GM19351 (cell line): ENCODE data around the gene RASGEF1C.
"Not testable (repeated sequence)": the region's sequence is repeated elsewhere in the genome, so short reads cannot be mapped to it uniquely, and the experiment has no call there.

Experiments used
- ATAC-seq: cut with Tn5 transposase; IDR thresholded peaks from one replicate; pipeline ENCODE4 v1.9.1; 2021; ENCODE audit warnings: mild to moderate bottlenecking, moderate library complexity; ENCODE audit not compliant: unreplicated experiment

RASGEF1C gene

DNA sequence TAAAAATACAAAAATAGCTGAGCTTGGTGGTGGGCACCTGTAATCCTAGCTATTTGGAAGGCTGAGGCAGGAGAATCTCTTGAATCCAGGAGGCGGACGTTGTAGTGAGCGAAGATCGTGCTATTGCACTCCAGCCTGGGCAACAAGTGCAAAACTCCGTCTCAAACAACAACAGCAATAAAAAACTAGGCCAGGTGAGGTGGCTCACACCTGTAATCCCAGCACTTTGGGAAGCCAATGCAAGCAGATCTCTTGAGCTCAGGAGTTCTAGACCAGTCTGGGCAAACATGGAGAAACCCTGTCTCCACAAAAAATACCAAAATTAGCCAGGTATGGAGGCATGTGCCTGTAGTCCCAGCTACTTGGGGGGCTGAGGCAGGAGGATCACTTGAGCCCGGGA, 84.3 kb downstream of the RASGEF1C start:
- not testable (repeated sequence) for ATAC-seq

DNA sequence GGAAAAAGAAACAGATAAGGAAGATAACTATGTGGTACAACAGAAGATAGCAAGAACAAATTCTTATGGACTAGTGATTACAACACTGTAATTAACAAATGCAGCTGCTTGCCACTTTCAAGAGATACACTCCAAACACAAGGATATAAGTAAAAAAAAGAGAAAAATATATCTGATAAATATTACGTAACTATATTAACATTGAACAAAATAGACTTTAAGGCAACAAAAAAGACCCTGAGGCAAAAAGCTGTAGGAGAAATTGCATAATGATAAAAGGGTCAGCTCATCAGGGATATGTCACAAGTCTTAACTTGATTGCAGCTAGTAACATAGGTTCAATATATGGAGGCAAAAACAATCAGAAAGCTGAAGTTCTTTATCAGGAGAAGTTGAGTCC, 86.1 kb downstream of the RASGEF1C start:
- no peak for ATAC-seq

DNA sequence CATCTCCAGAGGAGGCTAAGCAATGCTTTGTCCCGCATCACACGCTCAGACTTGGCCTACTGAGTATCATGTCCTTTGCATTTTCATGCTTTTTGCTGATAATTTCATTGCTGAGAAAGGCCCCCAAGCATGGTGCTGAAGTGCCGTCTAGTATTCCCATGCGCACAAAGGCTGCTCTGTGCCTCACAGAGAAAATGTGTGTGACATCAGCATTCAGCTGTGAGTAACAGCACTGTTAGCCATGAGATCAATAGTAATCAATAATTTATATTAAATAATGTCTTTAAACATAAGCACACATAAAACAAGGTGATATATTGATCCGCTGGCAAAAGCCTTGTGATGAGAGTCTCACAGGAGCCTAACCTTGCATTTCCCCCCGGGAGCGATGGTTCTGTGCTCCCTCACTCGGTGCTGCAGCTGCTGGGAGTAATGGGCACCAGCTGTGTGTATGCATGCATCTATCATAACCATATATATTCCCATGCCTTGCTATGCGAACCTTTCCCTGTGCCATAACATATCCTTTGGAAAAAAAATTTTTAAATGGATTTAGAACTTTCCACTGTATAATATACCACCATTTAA, 87.1 kb downstream of the RASGEF1C start:
- ATAC-seq: no peak

DNA sequence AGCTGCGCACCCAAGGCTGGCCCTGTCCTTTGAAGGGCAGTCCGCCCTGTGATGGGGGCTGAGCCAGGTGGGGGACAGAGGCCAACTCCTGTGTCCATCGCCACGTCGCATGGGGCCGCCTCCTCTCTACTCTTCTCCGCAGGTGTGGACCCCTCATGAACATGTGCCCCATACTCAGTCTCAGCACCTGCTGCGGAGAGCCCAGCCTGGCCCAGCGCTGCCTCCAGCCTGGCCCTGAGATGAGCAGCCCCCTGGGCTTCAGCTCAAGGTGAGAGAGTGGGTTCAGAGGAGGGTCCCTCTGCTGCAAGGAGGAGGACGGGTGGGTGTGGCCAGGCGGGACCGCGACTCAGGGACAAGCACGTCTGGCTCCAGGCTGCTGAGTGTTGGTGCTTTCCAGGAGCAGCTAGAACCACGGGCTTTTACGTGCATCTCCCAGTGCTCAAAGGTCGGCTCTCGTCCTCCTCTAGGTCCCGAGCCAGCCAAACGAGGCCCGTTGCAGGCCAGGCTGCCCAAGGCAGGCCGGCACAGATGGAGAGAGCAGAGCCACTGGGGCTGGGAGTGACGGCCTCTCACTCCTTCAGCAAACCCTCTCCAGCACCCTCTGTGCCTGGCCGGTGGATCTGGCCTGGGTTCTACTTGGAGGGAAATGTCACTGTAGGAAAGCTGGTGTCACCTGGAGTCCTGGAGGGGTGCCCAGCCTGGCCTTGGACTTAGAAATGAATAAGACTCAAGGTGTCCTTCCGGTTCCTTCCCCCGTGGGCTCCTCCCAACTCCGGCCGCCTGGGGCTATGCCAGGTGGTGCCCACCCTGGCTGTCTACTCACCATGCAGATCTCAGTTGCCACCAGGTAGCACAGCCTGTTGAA, 88.5 kb downstream of the RASGEF1C start:
- ATAC-seq: no peak

DNA sequence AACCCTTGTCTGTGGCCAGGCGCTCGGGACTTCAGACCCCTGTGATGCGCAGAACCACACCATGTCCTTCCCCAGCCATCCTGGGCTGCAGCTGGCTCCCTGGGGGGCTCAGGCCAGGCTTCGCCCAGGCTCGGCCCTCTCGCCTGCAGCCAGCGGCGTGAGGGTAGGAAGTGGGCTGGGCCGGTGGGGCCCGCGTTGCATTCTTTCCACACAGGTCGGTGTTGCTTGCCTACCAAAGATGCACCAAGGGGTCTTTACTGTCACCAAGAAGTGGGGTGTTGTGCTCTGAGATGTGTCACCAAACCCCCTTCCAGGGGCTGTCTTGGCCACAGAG, 89.1 kb downstream of the RASGEF1C start:
- ATAC-seq: no peak

DNA sequence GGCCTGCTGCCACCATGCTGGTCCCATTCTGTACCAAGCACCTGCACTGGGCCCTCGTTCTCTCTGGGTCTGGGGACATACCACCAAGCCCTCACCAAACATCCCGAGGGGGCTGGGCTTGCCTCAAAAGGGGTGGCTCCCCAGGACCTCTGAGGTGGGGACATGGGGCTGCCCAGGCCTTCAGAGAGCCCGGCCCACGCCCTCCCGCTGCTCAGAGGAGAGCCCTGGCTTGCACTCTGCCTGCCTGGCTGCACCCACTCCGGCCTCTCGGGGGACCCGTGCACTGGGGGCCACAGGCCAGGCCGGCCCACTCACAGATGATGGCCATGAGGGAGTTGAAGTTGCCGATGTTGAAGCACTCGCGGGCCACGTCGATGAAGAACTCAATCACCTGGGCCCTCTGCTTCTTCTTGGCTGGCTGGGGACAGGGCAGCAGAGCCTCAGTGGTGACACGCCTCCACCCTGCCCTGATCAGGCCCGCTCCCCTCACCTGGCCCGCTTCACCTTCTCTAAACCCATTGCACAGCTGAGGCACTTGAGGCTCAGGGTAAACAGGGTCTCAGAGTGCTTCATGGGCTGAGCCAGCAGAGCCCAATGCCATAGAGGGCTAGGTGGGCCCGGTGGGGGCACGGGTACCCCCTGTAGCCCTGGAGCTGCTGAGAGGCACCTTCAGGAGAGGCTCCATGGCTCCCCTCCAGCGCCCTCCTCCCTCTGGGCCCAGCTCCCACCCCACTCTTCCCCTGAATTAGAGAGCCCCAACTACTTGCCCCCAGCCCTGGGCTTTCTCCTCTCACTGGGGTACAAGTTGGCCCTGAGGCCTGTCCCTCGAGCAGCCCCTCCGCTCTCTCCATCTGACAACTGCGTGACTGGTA, 89.7 kb downstream of the RASGEF1C start:
- ATAC-seq: no peak

DNA sequence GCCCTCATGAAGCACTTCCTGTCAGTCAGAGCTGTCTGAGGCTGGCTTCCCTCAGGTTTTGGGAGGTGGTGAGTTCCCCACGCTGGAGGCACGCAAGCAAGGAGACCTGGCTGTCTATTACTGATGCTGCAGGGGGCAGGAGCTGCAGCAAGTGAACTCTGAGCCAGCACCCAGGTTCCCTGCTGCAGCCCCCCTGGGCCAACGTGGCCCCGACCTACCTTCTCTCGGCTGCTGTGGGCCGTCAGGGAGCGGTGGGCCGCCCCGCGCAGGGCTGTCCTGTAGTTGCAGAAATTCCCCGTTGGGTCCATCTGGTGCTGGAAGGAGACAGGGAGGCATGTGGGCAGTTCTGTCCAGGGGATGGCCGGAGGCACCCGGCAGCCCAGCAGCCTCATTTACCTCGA, 90.6 kb downstream of the RASGEF1C start:
- ATAC-seq: no peak

DNA sequence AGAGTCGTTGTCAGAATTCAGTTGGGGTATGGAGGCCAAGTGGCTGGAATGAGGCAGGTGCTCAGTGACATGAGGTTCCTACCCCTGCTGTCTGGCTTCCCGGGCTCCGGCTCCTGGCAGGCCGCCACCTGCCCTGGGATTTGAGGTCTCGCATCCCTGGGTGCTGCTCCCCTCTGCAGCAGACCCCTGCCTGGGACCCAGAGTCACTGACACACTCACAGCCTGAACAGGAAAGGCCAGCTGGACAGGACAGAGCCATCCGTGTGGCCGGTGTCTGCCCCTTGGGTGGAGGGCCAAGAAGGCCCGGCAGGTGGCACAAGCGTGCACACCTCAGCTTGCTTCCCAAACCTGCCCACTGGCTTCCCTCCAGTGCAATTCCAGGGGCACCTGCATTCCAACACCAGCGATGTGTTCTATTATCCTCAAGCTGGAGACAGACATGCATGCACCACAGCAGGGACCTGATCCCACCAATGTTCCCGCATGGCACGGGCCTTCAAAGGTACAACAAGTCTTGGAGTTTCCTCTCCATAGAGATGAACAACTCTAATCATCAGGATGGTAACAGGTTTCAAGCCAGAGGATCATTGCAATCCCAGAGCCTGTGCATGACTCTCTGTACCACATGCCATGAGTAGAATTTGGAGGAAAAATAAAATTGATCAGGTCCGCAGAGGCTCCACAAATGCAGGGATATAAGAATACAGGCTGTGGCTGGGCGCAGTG, 91.8 kb downstream of the RASGEF1C start:
- no peak for ATAC-seq

DNA sequence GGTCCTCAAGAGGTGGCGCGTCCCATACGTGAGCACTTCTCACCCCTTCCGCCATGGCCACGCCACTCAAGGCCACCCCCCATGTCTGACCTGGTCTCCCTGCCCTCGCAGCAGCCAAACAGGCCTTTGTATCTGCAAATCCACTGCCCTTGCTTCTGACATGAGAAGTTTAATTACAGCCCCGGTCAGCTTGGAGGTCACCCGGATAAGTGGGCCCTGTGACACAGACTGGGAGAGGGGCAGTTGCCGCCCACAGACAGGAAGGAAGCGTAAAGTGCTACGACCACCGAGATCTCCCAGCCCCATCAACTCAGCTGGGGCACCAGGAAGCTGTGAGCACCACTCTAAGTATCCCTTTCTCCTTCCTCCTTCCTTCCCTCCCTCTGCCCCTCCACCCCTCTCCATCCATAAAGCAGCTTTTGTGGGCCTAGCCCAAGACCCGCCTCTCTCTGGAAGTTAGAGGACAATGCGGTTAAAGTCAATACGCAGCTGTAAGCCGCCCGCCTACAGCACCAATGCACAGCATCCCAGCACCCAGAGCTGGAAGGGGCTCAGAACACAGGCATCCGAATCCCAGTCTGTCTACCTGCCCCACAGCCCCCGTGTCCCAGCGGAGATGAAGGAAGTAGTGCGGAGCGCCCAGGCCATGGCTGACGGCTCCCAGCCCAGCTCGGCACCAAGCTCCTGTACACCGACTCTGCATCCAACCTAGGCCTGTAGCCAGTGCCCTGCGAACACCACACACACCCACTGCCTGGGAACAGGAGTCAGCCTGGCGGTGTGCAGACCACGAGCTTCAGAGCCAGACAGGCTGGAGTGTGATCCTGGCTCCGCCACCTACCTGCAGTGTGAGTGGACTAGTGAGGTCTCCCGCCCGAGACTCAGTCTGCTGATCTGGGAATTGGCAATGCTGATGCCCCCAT, 92.7 kb downstream of the RASGEF1C start:
- no peak for ATAC-seq

DNA sequence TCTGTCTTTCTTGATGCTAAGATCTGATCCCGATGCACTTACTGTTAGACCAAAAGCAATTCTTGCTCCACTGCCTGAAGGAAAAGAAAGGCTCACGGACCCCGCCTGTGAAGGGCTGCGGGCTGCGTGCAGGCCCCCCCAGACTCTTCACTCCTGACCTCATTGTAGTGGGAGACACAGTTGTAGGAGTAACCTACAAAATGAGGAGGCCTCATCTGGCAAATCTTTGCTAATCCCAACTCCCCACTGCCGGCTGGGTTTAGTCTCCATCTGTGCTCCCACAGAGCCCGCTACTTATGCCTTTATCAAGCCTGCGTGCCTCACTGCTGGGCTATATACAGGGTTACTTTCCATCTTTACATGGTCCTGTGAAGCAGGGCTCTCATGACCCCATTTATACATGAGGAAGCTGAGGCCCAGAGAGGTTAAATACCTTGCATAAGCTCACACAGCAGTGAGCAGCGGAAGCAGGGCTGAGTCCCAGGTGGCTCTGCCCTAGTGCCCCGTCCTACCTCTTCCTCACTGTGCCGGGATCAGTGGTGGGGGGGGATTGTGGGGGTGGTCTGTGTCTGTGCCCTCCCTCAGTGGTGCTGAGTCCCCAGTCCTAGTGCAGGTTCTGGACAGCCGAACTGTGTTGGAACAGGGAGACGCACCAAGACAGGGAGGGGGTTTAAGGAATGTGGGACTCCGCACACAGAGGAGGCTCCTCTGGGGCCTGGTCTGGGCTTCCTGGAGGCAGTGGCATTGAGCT, 93.5 kb downstream of the RASGEF1C start:
- no peak for ATAC-seq

DNA sequence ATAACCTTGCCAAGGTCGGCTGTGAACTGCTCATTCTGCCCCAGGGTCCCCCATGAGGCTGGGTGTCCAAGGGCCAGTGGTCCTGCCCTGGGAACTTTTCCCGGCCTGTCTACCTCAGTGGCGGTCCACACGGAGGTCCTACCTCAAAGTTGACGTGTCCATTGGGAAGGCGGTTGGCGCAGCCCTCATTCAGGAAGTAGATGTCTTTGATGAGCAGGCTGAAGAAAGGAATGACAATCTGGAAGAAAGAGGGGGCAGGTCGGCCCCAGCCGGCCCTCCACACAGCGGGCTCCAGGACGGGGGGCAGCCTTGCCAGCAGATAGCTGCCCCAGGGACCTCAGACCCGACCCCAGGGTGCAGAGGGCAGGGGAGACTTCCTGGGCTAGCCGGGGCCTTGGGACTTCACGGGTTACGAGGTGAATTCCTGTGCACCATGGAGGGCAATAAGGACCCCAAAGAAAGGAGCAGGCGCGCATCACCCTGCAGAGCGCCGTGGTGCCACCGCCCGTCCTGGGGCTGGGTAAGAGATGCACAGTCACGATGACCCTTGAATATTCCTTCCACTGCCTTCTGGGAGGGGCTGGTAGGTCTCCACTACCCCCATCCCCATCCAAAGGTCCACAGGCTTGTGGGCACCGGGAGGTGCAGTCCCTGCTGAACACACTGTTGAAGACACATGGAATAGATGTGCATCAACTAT, 94.6 kb downstream of the RASGEF1C start:
- no peak for ATAC-seq

DNA sequence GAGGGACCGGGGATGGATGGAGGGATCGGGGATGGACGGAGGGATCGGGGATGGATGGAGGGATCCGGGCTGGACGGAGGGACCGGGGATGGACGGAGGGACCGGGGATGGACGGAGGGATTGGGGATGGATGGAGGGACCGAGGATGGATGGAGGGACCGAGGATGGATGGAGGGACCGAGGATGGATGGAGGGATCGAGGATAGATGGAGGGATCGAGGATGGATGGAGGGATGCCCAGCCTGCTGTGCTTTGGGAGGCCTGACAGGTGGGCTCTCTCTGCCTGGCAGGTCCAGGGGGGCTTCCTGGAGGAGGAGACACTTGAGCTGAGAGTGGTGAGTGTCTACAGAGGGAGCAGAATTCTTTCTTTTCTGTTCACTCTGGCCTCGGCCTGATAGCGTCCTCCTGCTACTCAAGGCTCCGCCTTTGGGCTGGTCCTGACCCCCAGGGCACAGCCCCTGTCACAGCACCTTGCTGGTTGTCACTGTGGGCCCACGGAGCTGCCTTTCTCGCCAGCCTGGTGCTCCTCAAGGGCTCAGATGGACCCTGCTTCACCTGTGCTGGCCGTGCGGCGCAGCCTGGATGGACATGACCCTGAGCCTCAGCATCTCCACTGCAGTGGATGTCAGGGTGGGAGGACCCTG, 95.2 kb downstream of the RASGEF1C start:
- no peak for ATAC-seq

DNA sequence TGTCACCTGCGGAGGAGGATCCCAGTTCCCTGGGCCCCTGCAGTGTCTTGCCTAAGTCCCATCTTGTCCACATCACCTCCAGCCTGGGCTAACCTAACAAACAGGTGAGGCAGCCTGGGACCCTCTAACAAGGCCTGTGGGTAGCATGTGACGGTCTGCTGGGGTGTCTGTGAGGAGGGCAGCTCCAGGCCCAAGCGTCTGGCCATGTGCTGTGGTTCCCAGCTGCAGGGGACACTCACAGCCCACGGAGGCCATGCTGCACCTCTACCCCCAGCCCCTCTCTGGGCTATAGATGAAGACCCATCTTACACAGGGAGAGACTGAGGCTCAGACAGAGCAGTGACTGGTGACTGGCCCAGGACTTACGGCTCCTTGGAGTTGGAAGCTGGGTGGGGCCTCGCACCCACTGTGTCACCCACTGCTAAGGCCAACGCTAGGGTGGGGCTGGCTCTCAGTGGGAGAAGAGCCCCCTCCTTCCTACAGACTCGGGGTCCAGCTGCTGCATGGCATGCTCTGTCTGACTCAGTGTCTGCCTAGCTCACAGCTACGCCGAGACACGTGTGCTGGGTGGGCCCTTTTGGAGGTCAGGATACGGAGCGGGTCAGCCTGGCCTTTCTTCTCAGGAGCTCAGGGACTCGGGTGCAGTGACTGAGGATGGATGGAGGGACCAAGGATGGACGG, 96.7 kb downstream of the RASGEF1C start:
- ATAC-seq: no peak

DNA sequence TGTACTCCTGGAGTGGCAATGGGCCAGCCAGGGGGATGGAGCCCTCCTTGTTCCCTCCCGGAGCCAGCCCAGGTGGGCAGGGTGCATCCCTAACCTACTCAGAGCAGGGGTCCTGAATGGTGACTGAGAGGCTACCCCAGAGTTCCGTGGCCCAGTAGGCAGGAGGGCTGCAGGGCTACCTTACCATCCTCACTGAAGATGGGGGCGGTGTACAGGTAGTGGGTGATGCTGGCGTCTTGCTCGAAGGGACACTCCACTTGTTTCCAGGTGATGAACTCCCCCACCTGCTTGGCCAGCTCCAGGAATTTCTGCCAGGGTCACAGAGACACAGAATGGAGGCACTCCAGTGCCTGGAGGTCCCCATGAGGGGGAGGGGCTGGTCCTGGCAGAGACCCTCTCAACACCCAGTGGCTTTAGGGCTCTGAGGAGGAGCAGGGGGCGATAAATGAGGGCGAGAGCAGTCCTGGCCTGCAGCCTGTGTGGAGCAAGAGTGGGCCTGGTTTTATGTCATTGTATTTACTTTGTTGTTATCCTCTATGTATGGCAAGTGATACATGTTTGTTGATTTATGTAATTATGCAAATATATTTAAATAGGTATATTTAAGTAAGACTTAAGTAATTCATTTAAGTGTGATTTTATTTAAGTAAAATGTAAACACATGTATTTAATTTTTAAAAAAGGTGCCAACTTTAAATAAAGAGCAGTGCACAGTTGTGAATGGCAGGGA, 97.6 kb downstream of the RASGEF1C start:
- no peak for ATAC-seq

DNA sequence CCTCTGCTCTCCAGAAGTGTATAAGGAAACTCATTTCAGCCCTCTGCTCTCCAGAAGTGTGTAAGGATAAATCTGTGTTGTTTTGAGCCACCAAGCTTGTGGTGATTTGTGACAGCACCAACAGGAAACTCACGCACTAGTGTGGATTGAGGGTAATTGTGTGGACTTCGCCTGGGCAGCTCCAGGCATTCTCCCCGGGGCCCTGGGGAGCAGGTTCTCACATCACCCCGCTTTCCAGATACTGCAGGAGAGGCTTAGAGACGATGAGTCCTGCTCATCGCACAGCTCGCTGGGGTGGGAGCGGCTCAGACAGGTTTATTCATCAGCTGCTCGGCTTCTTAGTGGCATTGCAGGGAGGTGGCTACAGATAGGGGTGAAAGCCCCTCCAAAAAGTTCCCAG, 99.1 kb downstream of the RASGEF1C start:
- no peak for ATAC-seq

DNA sequence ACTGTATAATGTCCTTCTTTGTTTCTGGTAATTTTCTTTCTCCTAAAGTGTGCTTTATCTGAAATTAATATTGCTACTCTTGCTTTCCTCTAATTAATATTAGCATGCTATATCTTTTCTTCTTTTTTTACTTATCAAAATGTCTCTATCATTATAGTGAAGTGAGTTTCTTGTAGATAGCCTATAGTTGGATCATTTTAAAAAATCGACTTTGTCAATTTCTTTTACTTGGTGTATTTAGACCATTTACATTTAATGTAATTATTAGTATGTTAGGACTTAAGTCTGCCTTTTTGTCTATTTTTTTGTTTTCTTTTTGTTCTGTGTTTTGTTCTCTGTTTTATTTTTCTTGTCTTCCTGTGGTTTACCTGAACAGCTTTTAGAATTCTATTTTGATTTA, 102.0 kb downstream of the RASGEF1C start:
- no peak for ATAC-seq

DNA sequence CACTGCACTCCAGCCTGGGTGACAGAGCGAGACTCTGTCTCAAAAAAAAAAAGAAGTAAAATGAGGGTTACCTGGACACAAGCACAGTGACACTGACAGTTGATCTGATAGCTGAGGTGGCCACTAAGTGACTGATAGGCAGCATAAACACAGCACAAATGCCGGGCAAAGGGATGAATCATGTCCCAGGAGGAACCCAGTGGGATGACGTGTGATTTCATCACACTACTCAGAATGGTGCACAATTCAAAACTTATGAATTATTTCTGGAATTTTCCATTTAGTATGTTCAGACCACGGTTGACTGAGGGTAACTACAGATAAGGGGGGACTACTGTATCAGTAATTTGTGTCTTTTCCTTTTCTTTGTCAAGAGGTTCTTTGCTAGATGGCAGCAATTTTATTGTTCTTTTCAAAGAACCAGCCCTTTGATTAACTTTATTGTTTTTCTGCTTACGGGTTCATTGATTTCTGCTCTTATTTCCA, 103.1 kb downstream of the RASGEF1C start:
- no peak for ATAC-seq
